ENCODE measurements around the gene FIG4.
"Not testable (repeated sequence)": the region's sequence is repeated elsewhere in the genome, so short reads cannot be mapped to it uniquely, and the experiment has no call there.

FIG4 gene

GRCh38 chr6:109826551-109826950 is 135.5 kb downstream of the FIG4 start:
- Histone ChIP-seq H3K27ac (ENCODE audit: low read length) (no peak overlapping the region), H3K4me1 (ENCODE audit: control insufficient read depth in 1 of 2, insufficient read depth in 2 of 2, low read length in 2 of 2) (no peaks in the 10 kb centered on the region), H3K9me3 (ENCODE audit: control insufficient read depth in 1 of 2, low read length in 2 of 2) (no peaks in the 10 kb centered on the region), H3K4me3 (ENCODE audit: low read depth in 1 of 2, low read length in 2 of 2) (no peak overlapping the region), H3K27me3 (ENCODE audit: low read depth, low read length) (no peaks in the 10 kb centered on the region), H3K36me3 (ENCODE audit: control insufficient read depth in 1 of 2, insufficient read depth in 2 of 2, low read length in 2 of 2) (peaks cover 7 to 40% of the 10 kb centered on the region in 2 donors)

- H3K36me3 ChIP-seq (ENCODE audit: control insufficient read depth in 1 of 2, insufficient read depth in 2 of 2, low read length in 2 of 2), result peaks cover 0 to 24% of the 10 kb centered on the region in 2 donors
- H3K4me1 ChIP-seq (ENCODE audit: control insufficient read depth in 1 of 2, insufficient read depth in 2 of 2, low read length in 2 of 2); H3K27me3 ChIP-seq (ENCODE audit: low read depth, low read length); H3K4me3 ChIP-seq (ENCODE audit: low read depth in 1 of 2, low read length in 2 of 2); H3K9me3 ChIP-seq (ENCODE audit: control insufficient read depth in 1 of 2, low read length in 2 of 2); H3K27ac ChIP-seq (ENCODE audit: low read length): not testable (repeated sequence)
Observed at GRCh38 chr6:109831352-109831751, 140.3 kb downstream of the FIG4 start.

GRCh38 chr6:109834131-109834530 is 143.0 kb downstream of the FIG4 start:
- H3K27me3 ChIP-seq (ENCODE audit: low read depth, low read length), result no peaks in the 10 kb centered on the region
- H3K27ac ChIP-seq (ENCODE audit: low read length), result no peak overlapping the region

GRCh38 chr6:109834595-109835437 is 143.7 kb downstream of the FIG4 start:
- Histone ChIP-seq H3K27me3 (ENCODE audit: low read depth, low read length) (no peaks in the 10 kb centered on the region), H3K36me3 (ENCODE audit: control insufficient read depth in 1 of 2, insufficient read depth in 2 of 2, low read length in 2 of 2) (no peaks in the 10 kb centered on the region), H3K27ac (ENCODE audit: low read length) (no peak overlapping the region), H3K4me3 (ENCODE audit: low read depth in 1 of 2, low read length in 2 of 2) (no peak overlapping the region), H3K9me3 (ENCODE audit: control insufficient read depth in 1 of 2, low read length in 2 of 2) (no peaks in the 10 kb centered on the region), H3K4me1 (ENCODE audit: control insufficient read depth in 1 of 2, insufficient read depth in 2 of 2, low read length in 2 of 2) (peaks cover 0 to 5% of the 10 kb centered on the region in 2 donors)

More at GRCh38 chr6:109834131-109834530, 143.0 kb downstream of the FIG4 start:
- H3K9me3 ChIP-seq (ENCODE audit: control insufficient read depth in 1 of 2, low read length in 2 of 2), result no peaks in the 10 kb centered on the region
- H3K36me3 ChIP-seq (ENCODE audit: control insufficient read depth in 1 of 2, insufficient read depth in 2 of 2, low read length in 2 of 2), result no peaks in the 10 kb centered on the region
- H3K4me1 ChIP-seq (ENCODE audit: control insufficient read depth in 1 of 2, insufficient read depth in 2 of 2, low read length in 2 of 2), result peaks cover 0 to 5% of the 10 kb centered on the region in 2 donors
- no peak overlapping the region for H3K4me3 ChIP-seq (ENCODE audit: low read depth in 1 of 2, low read length in 2 of 2)

GRCh38 chr6:109840034-109840433 is 148.9 kb downstream of the FIG4 start:
- H3K27me3 ChIP-seq (ENCODE audit: low read depth, low read length), result no peaks in the 10 kb centered on the region
- no peaks in the 10 kb centered on the region for H3K36me3 ChIP-seq (ENCODE audit: control insufficient read depth in 1 of 2, insufficient read depth in 2 of 2, low read length in 2 of 2)
- no peak overlapping the region for H3K4me3 ChIP-seq (ENCODE audit: low read depth in 1 of 2, low read length in 2 of 2)
- H3K27ac ChIP-seq (ENCODE audit: low read length), result no peak overlapping the region
- no peaks in the 10 kb centered on the region for H3K4me1 ChIP-seq (ENCODE audit: control insufficient read depth in 1 of 2, insufficient read depth in 2 of 2, low read length in 2 of 2)
- no peaks in the 10 kb centered on the region for H3K9me3 ChIP-seq (ENCODE audit: control insufficient read depth in 1 of 2, low read length in 2 of 2)

GRCh38 chr6:109840796-109841195 is 149.7 kb downstream of the FIG4 start:
- Histone ChIP-seq H3K9me3 (ENCODE audit: control insufficient read depth in 1 of 2, low read length in 2 of 2) (no peaks in the 10 kb centered on the region), H3K4me1 (ENCODE audit: control insufficient read depth in 1 of 2, insufficient read depth in 2 of 2, low read length in 2 of 2) (no peaks in the 10 kb centered on the region), H3K4me3 (ENCODE audit: low read depth in 1 of 2, low read length in 2 of 2) (no peak overlapping the region), H3K27ac (ENCODE audit: low read length) (no peak overlapping the region), H3K27me3 (ENCODE audit: low read depth, low read length) (no peaks in the 10 kb centered on the region), H3K36me3 (ENCODE audit: control insufficient read depth in 1 of 2, insufficient read depth in 2 of 2, low read length in 2 of 2) (no peaks in the 10 kb centered on the region)

- no peak overlapping the region for H3K4me3 ChIP-seq (ENCODE audit: low read depth in 1 of 2, low read length in 2 of 2)
- no peaks in the 10 kb centered on the region for H3K27me3 ChIP-seq (ENCODE audit: low read depth, low read length)
- no peak overlapping the region for H3K27ac ChIP-seq (ENCODE audit: low read length)
- H3K9me3 ChIP-seq (ENCODE audit: control insufficient read depth in 1 of 2, low read length in 2 of 2), result no peaks in the 10 kb centered on the region
- no peaks in the 10 kb centered on the region for H3K36me3 ChIP-seq (ENCODE audit: control insufficient read depth in 1 of 2, insufficient read depth in 2 of 2, low read length in 2 of 2)
- H3K4me1 ChIP-seq (ENCODE audit: control insufficient read depth in 1 of 2, insufficient read depth in 2 of 2, low read length in 2 of 2), result no peaks in the 10 kb centered on the region
Observed at GRCh38 chr6:109841869-109842268, 150.8 kb downstream of the FIG4 start.

- no peaks in the 10 kb centered on the region for H3K36me3 ChIP-seq (ENCODE audit: control insufficient read depth in 1 of 2, insufficient read depth in 2 of 2, low read length in 2 of 2)
- H3K27me3 ChIP-seq (ENCODE audit: low read depth, low read length), result no peaks in the 10 kb centered on the region
- H3K27ac ChIP-seq (ENCODE audit: low read length), result no peak overlapping the region
- H3K4me3 ChIP-seq (ENCODE audit: low read depth in 1 of 2, low read length in 2 of 2), result no peak overlapping the region
- no peaks in the 10 kb centered on the region for H3K4me1 ChIP-seq (ENCODE audit: control insufficient read depth in 1 of 2, insufficient read depth in 2 of 2, low read length in 2 of 2)
- H3K9me3 ChIP-seq (ENCODE audit: control insufficient read depth in 1 of 2, low read length in 2 of 2), result no peaks in the 10 kb centered on the region
Observed at GRCh38 chr6:109852713-109853112, 161.6 kb downstream of the FIG4 start.

- Histone ChIP-seq H3K9me3 (ENCODE audit: control insufficient read depth in 1 of 2, low read length in 2 of 2) (no peaks in the 10 kb centered on the region), H3K27ac (ENCODE audit: low read length) (no peak overlapping the region), H3K4me3 (ENCODE audit: low read depth in 1 of 2, low read length in 2 of 2) (no peak overlapping the region), H3K4me1 (ENCODE audit: control insufficient read depth in 1 of 2, insufficient read depth in 2 of 2, low read length in 2 of 2) (no peaks in the 10 kb centered on the region), H3K27me3 (ENCODE audit: low read depth, low read length) (no peaks in the 10 kb centered on the region), H3K36me3 (ENCODE audit: control insufficient read depth in 1 of 2, insufficient read depth in 2 of 2, low read length in 2 of 2) (no peaks in the 10 kb centered on the region)
Observed at GRCh38 chr6:109853426-109853825, 162.3 kb downstream of the FIG4 start.

- Histone ChIP-seq H3K4me1 (ENCODE audit: control insufficient read depth in 1 of 2, insufficient read depth in 2 of 2, low read length in 2 of 2) (no peaks in the 10 kb centered on the region), H3K27ac (ENCODE audit: low read length) (no peak overlapping the region), H3K9me3 (ENCODE audit: control insufficient read depth in 1 of 2, low read length in 2 of 2) (no peaks in the 10 kb centered on the region)
Observed at GRCh38 chr6:109853951-109854350, 162.9 kb downstream of the FIG4 start.

GRCh38 chr6:109854541-109855308 is 163.6 kb downstream of the FIG4 start:
- Histone ChIP-seq H3K9me3 (ENCODE audit: control insufficient read depth in 1 of 2, low read length in 2 of 2) (no peaks in the 10 kb centered on the region), H3K27ac (ENCODE audit: low read length) (no peak overlapping the region), H3K4me1 (ENCODE audit: control insufficient read depth in 1 of 2, insufficient read depth in 2 of 2, low read length in 2 of 2) (no peaks in the 10 kb centered on the region), H3K36me3 (ENCODE audit: control insufficient read depth in 1 of 2, insufficient read depth in 2 of 2, low read length in 2 of 2) (no peaks in the 10 kb centered on the region), H3K27me3 (ENCODE audit: low read depth, low read length) (no peaks in the 10 kb centered on the region), H3K4me3 (ENCODE audit: low read depth in 1 of 2, low read length in 2 of 2) (no peak overlapping the region)

More at GRCh38 chr6:109853951-109854350, 162.9 kb downstream of the FIG4 start:
- Histone ChIP-seq H3K4me3 (ENCODE audit: low read depth in 1 of 2, low read length in 2 of 2) (no peak overlapping the region), H3K27me3 (ENCODE audit: low read depth, low read length) (no peaks in the 10 kb centered on the region), H3K36me3 (ENCODE audit: control insufficient read depth in 1 of 2, insufficient read depth in 2 of 2, low read length in 2 of 2) (no peaks in the 10 kb centered on the region)

Data from muscle layer of duodenum (tissue), 2 donors.